Measurements from ENCODE around the gene ANP32B.
"Not testable (repeated sequence)": the region's sequence is repeated elsewhere in the genome, so short reads cannot be mapped to it uniquely, and the experiment has no call there.

ANP32B gene

GRCh38 chr9:97993000-97993399, 9.9 kb downstream of the ANP32B start:
- no peak for DNase-seq (ENCODE audit: low spot score)

DNA sequence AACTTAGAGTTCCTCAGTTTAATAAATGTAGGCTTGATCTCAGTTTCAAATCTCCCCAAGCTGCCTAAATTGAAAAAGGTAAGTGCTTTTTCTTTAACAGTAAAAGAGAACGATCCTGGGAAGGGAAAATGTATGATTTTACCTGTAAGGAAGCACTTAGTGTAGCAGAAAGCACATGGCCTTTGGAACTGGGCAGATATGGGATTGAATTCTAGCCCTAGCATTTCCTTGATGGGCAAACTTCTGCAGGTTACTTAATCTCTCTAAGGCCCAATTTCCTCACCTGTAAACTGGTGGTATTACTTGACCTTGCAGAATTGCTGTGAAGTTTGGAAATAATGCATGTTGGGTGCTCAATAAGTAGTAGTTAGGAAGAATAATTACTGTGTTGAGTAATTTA, 11.6 kb downstream of the ANP32B start:
- no peak for DNase-seq (ENCODE audit: low spot score)

DNA sequence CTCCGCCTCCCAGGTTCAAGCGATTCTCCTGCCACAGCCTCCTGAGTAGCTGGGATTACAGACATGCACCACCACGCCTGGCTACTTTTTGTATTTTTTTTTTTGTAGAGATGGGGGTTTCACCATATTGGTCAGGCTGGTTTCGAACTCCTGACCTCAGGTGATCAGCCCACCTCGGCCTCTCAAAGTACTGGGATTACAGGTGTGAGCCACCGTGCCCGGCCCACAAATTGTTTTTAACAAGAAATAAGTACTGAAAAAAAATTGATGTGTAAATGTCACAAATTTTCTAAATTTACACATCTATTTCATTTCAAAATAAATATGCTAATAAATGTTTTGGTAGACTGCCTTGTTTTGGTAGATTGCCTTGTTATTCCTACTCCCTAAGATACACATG, 13.5 kb downstream of the ANP32B start:
- DNase-seq (ENCODE audit: low spot score), result not testable (repeated sequence)

- no peak for DNase-seq (ENCODE audit: low spot score)
These were observed 14.5 kb downstream of the ANP32B start for GRCh38 chr9:97997330-97998276.

DNA sequence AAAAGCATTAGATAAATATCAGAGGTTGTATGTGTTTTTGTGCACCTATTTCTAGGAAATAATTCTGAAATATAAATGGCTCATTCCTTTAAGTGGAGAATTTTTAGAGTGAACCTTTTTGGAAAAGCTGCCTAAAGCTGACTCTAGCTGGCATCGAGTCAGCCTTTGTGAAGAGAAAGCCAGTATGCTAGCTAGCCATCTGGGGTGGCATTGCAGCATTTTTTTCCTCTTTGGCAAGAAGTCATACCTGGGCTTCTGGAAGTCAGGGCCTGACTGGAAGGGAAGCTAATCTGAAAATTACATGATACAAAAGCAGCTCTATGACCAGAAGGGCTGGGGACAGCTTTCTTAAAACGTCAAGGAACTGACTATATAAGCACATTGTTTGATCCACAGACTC, 19.7 kb downstream of the ANP32B start:
- DNase-seq (ENCODE audit: low spot score), result no peak

DNA sequence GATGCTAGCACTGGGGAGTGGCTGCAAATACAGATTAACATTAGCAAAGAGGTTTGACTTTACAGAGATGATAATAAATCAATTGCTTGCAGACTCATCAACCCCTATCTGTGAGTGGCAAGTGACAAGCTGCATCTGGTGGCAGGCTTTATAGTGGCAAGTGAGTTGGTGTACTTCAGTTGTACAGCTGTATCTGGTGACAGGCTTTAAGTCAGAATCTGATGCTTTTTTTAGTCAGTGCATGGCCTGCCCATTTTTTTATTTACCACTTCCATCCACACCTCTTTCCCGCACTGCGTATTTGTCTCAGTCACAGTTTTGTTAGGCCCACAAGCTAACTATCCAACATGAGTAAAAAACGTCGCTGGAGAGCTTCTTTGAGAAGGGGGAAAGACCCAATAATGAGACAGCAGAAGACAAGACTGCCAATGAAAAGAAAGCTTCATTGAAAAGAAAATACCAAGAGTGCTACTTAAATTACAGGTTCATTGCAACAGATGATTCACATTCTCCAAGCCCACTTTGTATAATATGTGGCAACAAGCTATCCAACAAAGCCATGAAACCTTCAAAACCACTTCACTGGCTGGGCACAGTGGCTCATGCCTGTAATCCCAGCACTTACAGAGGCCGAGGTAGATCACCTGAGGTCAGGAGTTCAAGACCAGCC, 23.1 kb downstream of the ANP32B start:
- DNase-seq (ENCODE audit: low spot score), result no peak

DNA sequence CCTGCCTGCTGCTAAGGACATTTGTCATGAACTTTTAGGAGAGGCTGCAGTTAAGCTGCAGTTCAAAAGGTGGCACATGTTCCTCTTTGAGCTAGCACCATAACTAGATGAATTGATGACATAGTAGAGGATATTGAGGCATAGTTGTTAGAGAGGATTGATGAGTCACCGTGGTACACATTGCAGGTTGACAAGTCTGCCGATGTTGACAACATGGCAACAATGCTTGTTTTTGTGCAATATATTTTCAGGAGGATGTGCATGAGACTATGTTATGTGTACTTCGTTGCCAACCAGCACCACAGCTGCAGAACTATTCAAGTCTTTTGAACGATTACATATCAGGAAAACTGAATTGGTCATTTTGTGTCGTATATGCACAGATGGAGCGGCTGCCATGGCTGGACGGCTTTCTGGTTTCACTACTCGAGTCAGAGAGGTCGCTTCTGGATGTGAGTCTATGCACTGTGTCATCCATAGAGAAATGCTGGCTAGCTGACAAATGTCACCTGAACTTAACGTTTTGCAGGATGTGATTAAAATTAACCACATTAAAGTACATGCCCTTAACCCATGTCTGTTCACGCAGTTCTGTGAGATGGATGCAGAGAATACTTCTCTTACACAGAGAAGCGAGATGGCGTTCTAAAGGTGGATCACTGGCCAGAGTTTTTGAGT, 24.2 kb downstream of the ANP32B start:
- no peak for DNase-seq (ENCODE audit: low spot score)

DNA sequence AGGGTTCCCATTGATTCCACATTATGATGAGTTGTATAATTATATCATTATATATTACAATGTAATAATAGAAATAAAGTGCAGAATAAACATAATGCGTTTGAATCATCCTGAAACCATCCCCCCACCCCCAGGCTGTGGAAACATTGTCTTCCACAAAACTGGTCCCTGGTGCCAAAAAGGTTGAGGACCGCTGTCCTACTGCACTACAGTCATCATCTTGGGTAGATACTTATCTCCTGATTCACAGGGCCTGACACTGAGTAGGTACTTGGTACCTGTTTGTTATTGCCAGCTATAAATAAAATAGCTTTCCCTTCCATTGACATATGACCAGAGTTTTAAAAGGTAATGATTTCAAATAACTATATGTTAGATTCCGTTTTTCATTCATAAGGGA, 25.6 kb downstream of the ANP32B start:
- DNase-seq (ENCODE audit: low spot score), result no peak

DNA sequence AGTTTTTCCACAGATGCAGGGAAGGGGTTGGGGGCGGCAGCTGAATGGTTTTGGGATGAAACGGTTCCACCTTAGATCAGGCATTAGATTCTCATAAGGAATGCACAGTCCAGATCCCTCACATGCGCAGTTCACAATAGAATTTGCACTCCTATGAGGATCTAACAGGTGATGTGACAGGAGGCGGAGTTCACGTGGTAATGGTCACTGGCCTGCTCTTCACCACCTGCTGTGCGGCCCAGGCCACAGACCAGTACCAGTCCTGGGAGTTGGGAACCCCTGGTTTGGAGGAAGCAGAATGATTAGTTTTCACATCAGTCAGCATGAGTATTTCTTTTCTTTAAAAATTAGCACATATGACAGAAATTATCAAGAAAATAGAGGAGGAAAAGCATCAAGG, 26.3 kb downstream of the ANP32B start:
- DNase-seq (ENCODE audit: low spot score), result no peak

GRCh38 chr9:98009936-98010335, 26.8 kb downstream of the ANP32B start:
- no peak for DNase-seq (ENCODE audit: low spot score)

- DNase-seq (ENCODE audit: low spot score), result no peak
These were observed 27.3 kb downstream of the ANP32B start for GRCh38 chr9:98010445-98010844.

DNA sequence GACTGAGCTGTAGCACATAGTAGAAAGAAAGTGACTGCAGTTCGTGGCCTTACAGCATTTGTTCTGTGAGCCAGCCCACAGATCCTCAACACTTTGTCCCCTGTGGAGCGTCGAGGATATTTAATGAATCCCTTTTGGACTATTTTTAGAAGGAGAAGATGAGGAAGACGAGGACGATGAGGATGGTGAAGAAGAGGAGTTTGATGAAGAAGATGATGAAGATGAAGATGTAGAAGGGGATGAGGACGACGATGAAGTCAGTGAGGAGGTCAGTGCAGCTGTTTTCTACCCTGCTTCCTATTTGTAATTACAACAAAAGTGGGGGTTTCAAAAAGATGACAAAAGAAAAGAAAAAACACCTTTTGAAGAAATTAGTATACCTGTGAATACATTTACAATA, 28.0 kb downstream of the ANP32B start:
- no peak for DNase-seq (ENCODE audit: low spot score)

GRCh38 chr9:98016137-98016680, 33.1 kb downstream of the ANP32B start:
- DNase-seq (ENCODE audit: low spot score), result no peak

GRCh38 chr9:98017306-98017705, 34.2 kb downstream of the ANP32B start:
- no peak for DNase-seq (ENCODE audit: low spot score)

DNA sequence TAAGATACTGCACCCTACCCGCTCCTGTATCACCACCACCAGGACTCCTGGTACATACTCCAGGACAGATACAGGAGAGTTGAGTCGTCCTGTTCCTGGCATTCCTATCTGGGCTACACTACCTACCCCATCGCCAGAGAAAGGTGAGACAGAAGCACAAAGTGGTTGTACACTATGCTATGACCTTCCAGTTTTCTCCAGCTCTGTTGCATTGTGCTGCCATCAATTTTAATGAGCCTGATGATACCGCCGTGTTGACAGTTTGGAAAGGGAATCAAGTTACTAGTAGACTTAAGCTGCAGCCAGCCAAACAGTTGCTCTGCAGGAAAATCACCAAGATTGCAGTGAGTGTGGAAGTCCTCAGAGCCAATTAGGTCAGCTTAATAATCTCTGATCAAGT, 35.2 kb downstream of the ANP32B start:
- DNase-seq (ENCODE audit: low spot score), result no peak

DNA sequence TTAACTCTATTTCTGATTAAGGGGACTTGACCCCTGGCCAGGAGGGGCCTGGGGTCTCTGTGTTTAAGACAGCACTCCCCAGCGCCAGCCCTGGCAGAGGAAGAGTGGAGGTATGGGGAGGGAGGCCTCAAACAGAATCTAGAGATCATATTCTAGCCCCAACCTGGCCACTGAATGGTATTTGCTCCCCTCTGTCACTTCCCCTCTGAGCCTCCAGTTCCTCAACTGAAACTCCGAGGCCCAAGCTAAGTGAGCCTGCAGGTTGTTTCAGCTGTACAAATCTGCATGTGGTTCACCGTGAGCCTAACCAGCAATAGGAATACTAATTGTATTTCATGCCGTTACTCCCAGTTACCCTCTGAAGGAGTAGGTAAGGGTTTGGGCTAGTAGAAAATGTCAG, 36.0 kb downstream of the ANP32B start:
- DNase-seq (ENCODE audit: low spot score), result no peak

- not testable (repeated sequence) for DNase-seq (ENCODE audit: low spot score)
These were observed 36.7 kb downstream of the ANP32B start for GRCh38 chr9:98019869-98020268.

GRCh38 chr9:98020476-98021145, 37.5 kb downstream of the ANP32B start:
- no peak for DNase-seq (ENCODE audit: low spot score)

DNA sequence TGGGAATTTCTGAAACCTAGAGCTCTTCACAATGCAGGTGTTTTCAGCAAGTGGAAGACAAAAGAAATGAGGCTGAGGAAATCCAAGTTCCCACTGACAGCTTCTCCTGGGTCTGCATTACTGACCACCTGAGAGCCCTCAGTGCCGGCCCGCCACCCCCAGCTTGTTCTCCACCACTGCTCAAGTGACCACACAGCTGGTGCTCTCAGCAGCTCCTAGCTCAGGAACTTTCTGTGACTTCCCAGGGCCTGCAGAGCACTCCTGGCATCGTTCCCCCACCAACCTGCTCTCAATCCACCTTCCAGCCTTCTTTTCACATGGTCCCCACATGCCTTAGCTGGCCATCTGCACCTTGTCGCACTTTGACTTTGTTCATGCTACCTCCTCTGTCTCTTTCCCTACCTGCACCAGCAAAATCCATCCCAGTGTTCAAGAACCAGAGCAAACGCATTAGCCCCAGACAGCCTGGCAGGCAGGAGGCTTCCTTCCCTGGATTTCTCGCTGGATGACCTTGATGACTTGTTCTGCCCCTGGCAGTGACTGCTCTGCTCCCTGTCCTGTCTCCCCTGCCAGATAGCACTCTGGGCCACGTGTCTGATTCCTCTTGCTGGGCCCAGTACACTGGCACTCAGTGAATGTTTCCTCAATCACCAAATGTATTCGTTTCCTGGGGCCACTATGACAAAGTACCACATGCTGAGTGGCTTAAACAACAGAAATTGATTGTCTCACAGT, 38.3 kb downstream of the ANP32B start:
- no peak for DNase-seq (ENCODE audit: low spot score)

- no peak for DNase-seq (ENCODE audit: low spot score)
These were observed 39.3 kb downstream of the ANP32B start for GRCh38 chr9:98022447-98022846.

DNA sequence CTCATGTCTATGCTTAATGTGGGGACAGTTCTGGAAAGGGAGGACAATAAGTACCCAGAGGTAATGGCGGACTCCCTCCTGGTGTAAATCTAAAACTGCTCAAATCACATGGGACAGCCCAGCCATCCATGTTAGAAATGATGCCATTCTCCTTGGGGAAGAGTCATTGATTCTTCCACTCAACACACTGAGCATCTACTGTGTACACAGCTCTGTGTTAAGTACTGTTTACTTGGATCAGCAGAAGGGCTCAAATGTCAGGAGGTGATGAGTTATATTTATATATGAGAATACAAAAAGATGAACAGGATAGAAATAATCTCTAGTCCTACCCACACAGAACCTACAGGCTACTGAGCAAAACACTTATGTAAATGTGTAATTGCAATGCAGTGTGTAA, 41.6 kb downstream of the ANP32B start:
- DNase-seq (ENCODE audit: low spot score), result no peak
